Pulmonary artery endothelial cell (primary cell): ENCODE results near the gene KIF13A. TPM values are rescaled to one million over a fixed set of nuclear protein-coding genes. Genes with fewer than 3 reads are reported as not detected.
"Not testable (repeated sequence)": the region's sequence is repeated elsewhere in the genome, so short reads cannot be mapped to it uniquely, and the experiment has no call there.

Source experiments
- DNase-seq: peaks from one replicate; pipeline ENCODE4 v3.0.0-alpha.2; 2011; ENCODE audit warnings: low read depth, low spot score
- total RNA-seq: library from RNA; depleted of rRNA; stranded (reverse); fragments of >200 nt; gene quantifications from 2 replicates; pipeline ENCODE4 v1.2.3, GENCODE V29; 2014

KIF13A gene
- 71.7 and 88.5 TPM in 2 replicates for total RNA-seq

DNA sequence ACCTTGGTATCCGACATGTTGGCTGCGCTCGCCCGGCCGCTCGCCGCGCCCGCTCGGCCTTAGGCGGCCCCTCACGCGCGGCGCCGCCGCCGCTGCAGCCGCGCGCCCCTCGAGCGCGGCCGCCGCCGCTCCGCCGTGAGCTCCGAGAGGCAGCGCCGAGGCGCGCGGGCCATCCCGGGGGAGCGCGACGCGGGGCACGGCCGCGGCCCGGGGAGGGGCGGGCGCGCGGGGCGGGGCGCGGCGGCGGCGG, at the start of gene KIF13A:
Gene KIF13A (minus strand): TSS at position 189 of the 250 bp plus-strand sequence. CDS start 172 bp downstream, at position 17.
- no peak for DNase-seq

DNA sequence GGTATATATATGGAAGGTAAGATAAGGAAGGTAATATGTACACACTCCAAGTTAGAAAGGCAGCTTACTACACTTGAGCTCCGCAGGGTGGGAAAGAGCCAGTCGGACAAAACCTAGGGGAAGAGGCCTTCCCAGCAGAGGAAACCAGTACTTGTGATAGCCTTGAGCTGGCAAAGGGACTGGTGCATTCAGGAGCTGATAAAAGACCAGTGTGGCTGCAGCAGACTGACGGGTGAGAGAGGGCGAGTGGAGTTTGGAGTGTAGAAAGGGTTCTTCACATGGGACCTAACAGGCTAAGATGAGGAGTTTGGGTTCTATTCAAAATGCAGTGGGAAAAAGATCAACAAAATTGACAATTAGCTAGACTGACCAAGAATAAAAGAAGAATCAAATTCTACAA, 49.3 kb upstream of the KIF13A start:
- no peak for DNase-seq

GRCh38 chr6:18035330-18035854, 48.0 kb upstream of the KIF13A start:
- no peak for DNase-seq

DNA sequence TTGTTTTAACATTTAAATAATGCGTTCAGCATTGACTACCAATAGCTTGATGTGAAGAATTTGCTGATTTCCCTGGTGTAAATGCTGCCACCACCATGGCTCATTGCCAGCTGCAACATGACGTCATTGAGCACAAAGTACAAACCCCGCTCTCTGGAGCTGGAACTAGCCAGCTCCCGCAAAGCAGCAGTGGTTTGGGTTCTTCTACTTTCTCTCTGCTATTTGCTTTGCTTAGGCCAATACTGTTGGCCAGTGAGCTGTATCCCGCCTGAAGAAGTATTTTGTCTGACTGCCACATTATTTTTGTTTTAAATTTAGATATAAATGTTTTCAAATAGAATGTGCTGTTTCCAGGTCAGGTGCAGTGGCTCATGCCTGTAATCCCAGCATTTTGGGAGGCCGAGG, 47.4 kb upstream of the KIF13A start:
- DNase-seq, result no peak

DNA sequence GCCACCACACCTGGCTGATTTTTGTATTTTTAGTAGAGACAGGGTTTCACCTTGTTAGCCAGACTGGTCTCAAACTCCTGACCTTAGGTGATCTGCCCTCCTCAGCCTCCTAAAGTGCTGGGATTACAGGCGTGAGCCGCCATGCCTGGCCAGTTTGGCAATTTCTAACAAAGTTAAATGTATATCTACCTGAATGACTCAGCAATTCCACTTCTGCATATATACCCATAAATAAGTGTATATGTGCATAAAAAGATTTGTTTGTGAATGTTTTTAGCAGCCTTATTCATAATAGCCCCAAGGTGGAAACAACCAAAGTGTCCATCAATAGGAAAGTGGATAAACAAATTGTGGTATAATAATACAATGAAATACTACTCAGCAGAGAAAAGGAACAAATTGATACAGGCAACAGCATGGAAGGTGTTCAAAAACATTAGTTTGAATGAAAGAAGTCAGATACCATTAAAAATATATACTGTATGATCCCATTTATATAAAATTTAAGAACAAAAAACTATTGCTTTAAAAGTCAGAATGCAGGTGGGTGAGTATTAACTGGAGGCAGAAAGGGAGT, 44.3 kb upstream of the KIF13A start:
- DNase-seq, result no peak

DNA sequence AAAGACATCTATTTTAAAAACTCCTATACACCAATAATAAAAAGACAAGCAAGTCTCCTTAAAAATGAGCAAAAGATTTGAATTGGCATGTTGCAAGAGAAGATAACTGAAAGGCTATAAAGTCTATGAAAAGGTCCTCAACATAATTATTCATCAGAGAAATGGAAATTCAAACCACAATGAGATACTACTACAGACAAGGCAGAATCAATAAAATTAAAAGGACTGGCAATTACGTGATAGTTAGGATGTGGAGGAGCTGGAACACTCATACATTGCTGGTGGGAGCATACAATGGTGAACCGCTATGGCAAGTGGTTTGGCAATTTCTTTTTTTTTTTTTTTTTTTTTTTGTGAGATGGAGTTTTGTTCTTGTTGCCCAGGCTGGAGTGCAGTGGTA, 43.8 kb upstream of the KIF13A start:
- no peak for DNase-seq

DNA sequence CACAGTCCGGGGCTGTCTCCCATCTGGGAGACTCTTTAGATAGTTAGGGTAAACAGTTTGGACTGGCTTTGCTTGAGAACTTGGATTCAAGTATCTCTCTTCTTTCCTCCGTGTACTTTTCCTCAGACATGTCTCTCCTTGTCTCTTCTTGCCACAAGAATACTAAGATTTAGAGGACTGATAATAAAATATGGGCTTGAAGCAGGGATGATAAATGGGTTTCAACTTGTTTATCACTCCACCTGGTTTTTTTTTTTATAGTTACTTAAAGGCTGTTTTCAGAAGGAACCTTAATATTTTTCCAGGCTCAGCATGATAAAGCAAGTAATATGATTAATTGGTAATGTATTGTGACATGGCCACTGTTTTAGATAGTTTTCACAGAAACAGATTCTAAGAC, 40.9 kb upstream of the KIF13A start:
- no peak for DNase-seq

DNA sequence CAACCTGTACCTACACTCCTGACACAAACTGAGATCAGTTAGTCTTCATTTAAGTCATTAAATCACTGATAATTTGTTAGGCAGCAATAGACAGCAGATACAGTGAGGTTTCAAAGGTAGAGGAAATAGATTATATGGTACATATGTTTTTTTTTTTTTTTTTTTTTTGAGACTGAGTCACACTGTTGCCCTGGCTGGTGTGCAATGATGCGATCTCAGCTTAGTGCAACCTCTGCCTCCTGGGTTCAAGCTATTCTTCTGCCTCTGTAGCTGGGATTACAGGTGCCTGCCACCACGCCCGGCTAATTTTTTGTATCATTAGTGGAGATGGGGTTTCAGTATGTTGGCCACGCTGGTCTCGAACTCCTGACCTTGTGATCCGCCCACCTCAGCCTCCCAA, 38.2 kb upstream of the KIF13A start:
- DNase-seq, result no peak

DNA sequence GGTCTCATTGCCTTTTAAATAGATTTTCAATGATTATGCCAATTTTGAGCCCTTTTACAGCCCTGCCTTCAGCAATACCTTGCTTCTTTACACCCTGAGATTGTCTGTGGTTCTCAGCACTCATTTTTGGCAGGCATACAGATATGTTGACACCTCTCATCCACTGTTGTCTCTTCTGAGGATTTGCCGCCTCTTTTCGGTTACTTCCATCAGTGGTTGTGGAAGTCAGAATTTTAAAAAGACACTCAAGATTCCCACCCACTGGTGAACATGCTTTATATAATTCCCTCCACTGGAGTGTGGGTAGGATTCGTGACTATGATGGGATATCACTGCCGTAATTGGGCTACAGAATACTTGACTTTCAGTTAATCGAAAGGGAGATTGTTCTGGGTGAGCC, 37.4 kb upstream of the KIF13A start:
- no peak for DNase-seq

DNA sequence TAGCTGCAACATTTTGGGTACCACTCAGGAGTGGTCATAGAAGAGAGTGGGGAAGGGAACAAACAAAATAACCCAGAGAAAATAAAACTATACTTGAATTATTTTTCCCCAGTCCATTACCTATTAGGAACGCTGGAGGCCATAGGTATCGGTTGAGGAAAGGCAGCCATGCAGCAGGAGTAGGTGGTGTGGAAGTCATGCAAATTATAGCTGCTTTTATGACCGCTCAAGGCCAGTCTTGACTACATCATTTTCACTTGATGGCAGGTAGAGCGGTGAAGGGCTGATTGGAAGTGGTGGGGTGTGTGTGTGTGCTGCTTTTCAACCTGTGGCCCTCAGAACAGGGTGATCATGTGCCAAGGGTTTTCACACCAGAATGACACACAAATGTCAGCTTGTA, 36.5 kb upstream of the KIF13A start:
- no peak for DNase-seq

DNA sequence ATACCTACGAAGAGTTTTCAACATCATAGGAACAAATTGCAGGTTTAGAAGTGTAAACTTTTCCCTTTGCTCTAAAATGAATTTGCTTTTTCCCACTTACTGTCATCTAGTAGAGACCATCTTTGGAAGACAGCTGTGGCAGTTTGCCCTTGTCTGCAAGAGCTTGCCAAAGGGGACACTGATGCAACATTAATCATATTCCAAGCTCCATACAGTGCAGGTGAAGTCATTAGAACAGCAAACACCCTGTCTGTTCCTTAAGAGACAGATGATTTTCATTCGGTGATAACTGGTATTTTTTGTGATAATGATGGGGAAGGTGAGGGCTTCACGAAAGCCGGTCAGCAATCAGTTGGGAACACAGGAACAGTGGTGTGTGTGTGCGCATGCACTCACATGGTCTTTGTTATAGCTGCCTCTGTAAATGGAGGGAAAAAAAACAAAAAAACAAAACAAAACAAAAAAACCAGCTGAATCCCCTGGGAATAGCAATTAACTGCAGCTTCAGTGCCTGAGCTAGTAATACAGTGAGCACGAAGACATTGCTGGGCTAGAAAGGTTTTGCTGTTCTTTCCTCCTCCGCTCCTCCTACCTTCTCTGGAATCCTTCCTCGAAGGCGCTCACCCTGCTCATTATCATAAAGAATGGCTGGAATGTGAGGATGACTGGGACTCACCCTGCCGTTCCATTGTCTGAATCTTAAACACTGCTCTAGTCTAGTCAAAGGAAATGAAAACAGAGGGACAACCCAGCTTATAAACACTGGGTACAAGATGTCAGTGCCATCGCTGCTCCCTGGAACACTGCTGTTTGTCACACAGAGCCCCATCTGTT, 35.2 kb upstream of the KIF13A start:
- DNase-seq, result no peak

DNA sequence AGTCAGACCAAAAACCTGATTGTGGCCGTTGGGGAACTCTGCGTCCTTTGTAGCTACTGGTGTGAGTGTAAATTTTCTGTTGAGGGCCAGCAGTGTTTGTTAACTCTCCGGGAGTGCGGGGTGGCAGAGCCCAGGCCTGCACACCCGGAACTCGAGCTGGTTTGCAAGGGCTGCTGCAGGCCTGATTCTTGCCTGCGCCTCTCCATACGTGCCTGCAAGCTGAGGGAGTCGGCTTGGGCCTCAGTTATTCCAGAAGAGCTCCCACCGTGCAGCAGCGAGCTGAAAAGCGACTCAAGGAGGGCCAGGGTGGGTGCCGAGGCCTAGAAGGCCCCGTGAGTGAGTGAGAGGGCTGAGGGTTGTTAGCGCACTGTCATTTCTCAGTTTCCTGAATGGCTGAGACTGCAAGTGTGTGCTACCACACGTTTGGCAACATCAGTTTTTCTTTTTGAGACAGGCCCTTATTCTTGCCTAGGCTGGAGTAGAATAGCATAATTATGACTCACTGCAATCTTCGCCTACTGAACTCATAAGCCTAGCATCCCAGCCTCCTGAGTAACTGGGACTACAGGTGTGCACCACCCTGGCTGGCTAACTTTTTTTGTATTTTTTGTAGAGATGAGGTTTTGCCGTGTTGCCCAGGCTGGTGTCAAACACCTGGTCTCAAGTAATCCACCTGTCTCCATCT, 33.9 kb upstream of the KIF13A start:
- DNase-seq, result no peak

DNA sequence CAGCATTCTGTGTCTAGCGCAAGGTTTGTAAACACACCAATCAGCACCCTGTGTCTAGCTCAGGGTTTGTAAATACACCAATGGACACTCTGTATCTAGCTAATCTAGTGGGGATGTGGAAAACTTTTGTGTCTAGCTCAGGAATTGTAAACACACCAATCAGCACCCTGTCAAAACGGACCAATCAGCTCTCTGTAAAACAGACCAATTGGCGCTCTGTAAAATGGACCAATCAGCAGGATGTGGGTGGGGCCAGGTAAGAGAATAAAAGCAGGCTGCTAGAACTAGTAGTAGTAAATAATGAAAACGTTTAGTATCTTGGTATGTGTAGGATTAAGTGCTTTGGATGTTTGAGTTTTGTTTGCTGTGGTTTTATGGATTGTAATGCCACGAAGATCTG, 33.1 kb upstream of the KIF13A start:
- DNase-seq, result not testable (repeated sequence)

- no peak for DNase-seq
Measured at GRCh38 chr6:18019539-18020534, 32.4 kb upstream of the KIF13A start.

DNA sequence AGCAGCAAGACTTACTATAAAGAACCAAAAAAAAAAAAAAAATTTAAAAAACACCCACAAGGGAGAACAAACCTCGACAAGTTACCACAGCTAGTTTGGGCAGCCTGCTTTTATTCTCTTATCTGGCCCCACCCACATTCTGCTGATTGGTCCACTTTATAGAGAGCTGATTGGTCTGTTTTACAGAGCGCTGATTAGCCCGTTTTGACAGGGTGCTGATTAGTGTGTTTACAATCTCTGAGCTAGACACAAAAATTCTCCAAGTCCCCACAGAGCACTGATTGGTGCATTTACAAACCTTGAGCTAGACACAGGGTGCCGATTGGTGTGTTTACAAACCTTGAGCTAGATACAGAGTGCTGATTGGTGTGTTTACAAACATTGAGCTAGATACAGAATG, 31.7 kb upstream of the KIF13A start:
- not testable (repeated sequence) for DNase-seq

DNA sequence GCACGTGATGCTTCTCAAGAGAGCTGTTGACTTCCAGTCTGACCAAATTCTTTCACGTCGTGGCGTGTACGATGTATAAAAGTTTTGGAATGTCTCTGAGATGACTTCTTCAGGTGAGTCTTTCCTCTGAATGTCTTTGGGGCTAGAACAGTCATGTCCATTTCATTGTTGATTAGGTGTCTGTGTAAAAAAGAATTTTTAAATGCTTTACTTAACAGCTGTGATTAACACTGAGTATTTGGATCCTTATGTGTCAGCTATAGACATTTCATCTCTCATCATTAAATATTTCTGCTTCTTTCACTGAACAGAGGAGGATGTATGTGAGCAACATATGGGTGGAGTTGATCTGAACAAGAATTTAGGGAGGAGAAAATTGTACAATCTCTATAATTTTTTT, 29.3 kb upstream of the KIF13A start:
- no peak for DNase-seq

DNA sequence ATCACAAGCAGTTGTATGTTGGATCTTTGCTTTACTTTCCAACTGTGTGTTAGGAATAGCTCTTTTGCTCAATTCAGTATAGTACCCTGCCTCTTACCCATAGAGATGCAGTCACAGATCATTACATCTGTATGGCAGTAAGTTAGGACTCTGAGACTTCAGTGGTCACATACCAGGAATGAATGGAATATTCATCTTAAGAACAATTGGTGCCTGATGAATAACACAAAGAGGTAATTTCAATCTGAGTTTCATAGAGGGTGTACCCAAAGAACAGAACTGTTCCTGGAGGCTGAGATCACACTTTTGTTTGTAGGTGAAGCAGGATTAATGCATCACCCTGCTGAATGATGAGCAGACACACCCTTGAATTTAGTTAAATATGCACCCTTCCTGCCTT, 28.7 kb upstream of the KIF13A start:
- DNase-seq, result no peak

DNA sequence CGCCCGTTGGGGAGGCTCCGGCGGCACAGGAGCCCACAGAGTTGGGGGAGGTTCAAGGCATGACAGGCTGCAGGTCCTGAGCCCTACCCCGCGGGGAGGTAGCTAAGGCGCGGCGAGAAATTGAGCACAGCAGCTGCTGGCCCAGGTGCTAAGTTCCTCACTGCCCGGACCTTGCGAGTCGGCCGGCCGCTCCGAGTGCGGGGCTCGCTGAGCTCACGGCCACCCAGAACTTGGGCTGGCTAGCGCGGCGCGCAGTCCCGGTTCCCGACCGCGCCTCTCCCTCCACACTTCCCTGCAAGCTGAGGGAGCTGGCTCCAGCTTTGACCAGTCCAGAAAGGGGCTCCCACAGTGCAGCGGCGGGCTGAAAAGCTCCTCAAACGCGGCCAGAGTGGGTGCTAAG, 23.9 kb upstream of the KIF13A start:
- DNase-seq, result no peak

GRCh38 chr6:18010540-18010939, 23.1 kb upstream of the KIF13A start:
- DNase-seq, result not testable (repeated sequence)

DNA sequence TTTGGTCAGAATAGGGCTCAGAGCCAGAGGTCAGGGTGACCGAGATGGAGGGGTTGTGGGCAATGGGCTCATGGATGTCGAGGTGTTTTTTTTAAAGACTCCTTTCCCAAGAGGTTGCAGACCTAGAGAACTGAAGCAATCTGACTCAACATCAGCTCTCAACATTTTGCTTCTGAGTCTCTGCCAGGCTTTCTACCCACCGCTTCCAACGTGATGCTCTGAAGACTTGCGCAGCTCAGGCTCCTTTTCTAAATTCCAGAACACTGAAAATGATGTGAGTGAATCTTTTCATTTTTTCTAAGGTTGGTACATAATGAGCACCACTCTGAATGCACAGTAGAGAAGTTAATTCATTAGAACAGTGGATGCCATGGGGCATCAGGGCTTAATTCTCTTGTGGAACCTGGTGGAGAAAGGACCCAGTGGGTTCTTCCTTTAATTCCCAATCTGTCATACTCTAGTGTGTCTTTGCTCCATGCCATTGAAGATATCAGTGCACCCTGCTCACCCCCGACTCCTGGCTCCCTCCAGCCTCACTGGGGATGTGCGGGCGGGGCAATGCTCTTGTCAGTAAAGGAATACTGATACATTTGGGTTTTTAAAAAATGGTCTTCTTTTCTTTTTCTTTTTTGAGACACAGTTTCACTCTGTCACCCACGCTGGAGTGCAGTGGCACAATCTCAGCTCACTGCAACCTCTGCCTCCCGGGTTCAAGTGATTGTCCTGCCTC, 17.0 kb upstream of the KIF13A start:
- DNase-seq, result no peak

DNA sequence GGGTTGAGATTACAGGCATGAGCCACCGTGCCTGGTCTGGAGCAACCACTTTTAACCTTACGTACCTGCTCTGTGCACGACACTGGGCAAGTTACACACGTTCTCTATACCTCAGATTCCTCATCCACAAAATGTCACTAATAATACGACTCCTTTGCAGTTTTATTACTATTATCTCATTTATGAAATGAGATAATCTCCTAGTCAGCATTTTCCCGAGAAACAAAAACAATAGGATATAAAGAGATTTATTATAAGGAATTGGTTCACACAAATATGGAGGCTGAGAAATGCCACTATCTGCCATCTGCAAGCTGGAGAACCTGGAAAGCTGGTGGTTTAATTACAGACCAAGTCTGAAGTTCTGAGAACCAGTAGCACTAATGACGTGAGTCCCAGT, 12.0 kb upstream of the KIF13A start:
- DNase-seq, result no peak
